Measurements from ENCODE around the gene C12orf75. TPM values are rescaled to one million over a fixed set of nuclear protein-coding genes. Genes with fewer than 3 reads are reported as not detected.
A peak's percentile ranks its signal among the peaks of the same experiment; 100 is the strongest.

Gene C12orf75
- total and polyA plus RNA-seq, 8 donors, result 4.9 to 145 (median 43.4) TPM; not detected in 1

DNA sequence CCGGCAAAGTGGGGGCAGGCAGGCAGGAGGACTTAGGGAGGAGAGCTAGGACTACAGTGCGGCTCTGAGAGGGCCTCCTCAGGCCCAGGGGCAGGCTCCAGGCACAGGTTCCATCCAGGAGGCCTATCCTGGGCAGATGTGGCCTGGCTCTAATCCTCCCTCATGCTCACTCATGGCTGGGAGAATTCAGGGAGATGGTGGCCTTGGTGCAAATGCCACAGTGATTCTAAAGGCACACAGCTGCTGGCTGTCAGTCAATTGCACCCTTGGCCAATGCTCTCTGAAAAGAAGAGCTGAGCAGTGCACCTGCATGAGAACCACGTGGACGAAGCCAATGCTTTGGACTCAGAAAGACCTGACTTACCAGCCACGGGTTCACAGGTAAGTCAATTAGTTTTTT is 89.6 kb downstream of the C12orf75 start:
- Histone ChIP-seq H3K9me3 (no peaks in the 10 kb centered on the region), H3K4me1 (no peaks in the 10 kb centered on the region), H3K27ac (no peak overlapping the region), H3K4me3 (no peak overlapping the region), H3K36me3 (no peaks in the 10 kb centered on the region), H3K27me3 (no peaks in the 10 kb centered on the region)
- DNase-seq, result no peak
- TF ChIP-seq POLR2AphosphoS5 (IDR thresholded peaks at IDR 0.05) (no peak), EP300 (IDR thresholded peaks at IDR 0.05) (no peak), POLR2A (IDR thresholded peaks at IDR 0.05) (no peak), CTCF (IDR thresholded peaks at IDR 0.05) (no peak)
- WGBS, 5 donors, result 72 to 86% (median 76%) methylated on average over 4 to 5 of the region's 5 CpGs
- intact Hi-C loops (cut with DNase I; ENCODE audit: low total_unique reads), result loop anchor here (5.0 kb wide), 2 partner anchors 732 to 802 kb away; no protein-coding TSS in a partner anchor

DNA sequence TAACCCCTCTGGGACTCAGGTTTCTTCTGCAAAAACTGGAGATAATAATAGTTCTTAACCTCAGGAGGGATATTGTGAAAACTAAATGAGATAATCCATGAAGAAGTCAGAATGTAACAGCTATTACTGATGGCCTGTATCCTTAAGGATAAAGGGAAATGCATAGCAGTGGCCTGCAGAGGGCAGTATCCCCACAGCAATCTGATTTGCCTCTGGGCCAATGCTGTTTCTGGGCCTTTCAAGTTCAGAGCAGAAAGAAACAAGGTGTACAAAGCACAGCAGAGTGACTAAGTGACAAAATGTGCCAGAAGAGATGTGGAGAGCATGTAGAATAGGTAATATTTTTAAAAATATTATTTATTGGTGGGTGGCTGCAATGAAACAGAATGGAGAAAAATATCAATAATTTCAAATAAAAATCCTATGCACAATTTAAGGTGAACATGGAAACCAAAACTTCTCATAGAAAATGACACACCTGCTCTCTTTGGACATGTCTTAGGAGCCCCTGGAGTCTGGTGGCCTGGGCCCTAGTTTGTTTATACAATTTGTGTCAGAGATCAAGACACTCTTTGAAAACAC is 90.3 kb downstream of the C12orf75 start:
- Histone ChIP-seq H3K4me3 (no peak overlapping the region), H3K27me3 (no peaks in the 10 kb centered on the region), H3K36me3 (no peaks in the 10 kb centered on the region), H3K4me1 (no peaks in the 10 kb centered on the region), H3K27ac (no peak overlapping the region), H3K9me3 (no peaks in the 10 kb centered on the region)
- TF ChIP-seq EP300 (IDR thresholded peaks at IDR 0.05) (no peak), POLR2AphosphoS5 (IDR thresholded peaks at IDR 0.05) (no peak), POLR2A (IDR thresholded peaks at IDR 0.05) (no peak), CTCF (IDR thresholded peaks at IDR 0.05) (peak in 5 of 7 experiments; percentile 76 to 91 (median 89))
- peak; percentile 74 to 90 for DNase-seq
- intact Hi-C loops (cut with DNase I; ENCODE audit: low total_unique reads), result loop anchor here (5.0 kb wide), 2 partner anchors 732 to 802 kb away; no protein-coding TSS in a partner anchor

Other genes with a start within 250 kb of the C12orf75 start
- gene ALDH1L2, start 246.2 kb upstream of the C12orf75 start, total RNA-seq, result 1 to 10 TPM in 3 of 5 donors, under 1 TPM in 2; 0.58 to 8.9 (median 2.6) TPM
- 1 to 10 TPM in 2 of 3 donors, under 1 TPM in 1; 0.61 to 2.2 (median 1.2) TPM for gene ALDH1L2, start 246.2 kb upstream of the C12orf75 start, polyA plus RNA-seq
- 100 to 1,000 TPM in 2 of 5 donors, 10 to 100 TPM in 3; 25.7 to 128 (median 83.1) TPM for gene WASHC4, start 223.0 kb upstream of the C12orf75 start, total RNA-seq
- gene WASHC4, start 223.0 kb upstream of the C12orf75 start, polyA plus RNA-seq, result 1 to 10 TPM; 6.1 to 9.1 (median 7.5) TPM
- 100 to 1,000 TPM in 1 of 5 donors, 10 to 100 TPM in 4; 43.4 to 407 (median 69.0) TPM for gene APPL2, start 94.5 kb upstream of the C12orf75 start, total RNA-seq
- gene APPL2, start 94.5 kb upstream of the C12orf75 start, polyA plus RNA-seq, result 10 to 100 TPM; 15.9 to 39.0 (median 16.9) TPM